ENCODE results near the gene RGS8. TPM values are rescaled to one million over a fixed set of nuclear protein-coding genes. Genes with fewer than 3 reads are reported as not detected.
"Not testable (repeated sequence)": the region's sequence is repeated elsewhere in the genome, so short reads cannot be mapped to it uniquely, and the experiment has no call there.

The RGS8 gene
- polyA plus RNA-seq, 1 experiment, result not detected

- CTCF ChIA-PET, result no interaction called here
- peaks cover 7% of the 10 kb centered on the region for H3K27me3 ChIP-seq (ENCODE audit: control insufficient read depth, insufficient read depth, low read length)
- H3K27ac ChIP-seq (ENCODE audit: low read depth, low read length), result no peak overlapping the region
- TF ChIP-seq, protein P1, sequence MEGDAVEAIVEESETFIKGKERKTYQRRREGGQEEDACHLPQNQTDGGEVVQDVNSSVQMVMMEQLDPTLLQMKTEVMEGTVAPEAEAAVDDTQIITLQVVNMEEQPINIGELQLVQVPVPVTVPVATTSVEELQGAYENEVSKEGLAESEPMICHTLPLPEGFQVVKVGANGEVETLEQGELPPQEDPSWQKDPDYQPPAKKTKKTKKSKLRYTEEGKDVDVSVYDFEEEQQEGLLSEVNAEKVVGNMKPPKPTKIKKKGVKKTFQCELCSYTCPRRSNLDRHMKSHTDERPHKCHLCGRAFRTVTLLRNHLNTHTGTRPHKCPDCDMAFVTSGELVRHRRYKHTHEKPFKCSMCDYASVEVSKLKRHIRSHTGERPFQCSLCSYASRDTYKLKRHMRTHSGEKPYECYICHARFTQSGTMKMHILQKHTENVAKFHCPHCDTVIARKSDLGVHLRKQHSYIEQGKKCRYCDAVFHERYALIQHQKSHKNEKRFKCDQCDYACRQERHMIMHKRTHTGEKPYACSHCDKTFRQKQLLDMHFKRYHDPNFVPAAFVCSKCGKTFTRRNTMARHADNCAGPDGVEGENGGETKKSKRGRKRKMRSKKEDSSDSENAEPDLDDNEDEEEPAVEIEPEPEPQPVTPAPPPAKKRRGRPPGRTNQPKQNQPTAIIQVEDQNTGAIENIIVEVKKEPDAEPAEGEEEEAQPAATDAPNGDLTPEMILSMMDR (IDR thresholded peaks at IDR 0.05; ENCODE audit: low read depth, low read length), result no peak
- no peak for DNase-seq (ENCODE audit: low read depth, low spot score)
- no peak overlapping the region for H3K4me3 ChIP-seq (ENCODE audit: low read depth, low read length)
- POLR2A ChIA-PET, result no interaction called here
- H3K9me3 ChIP-seq (ENCODE audit: control insufficient read depth, insufficient read depth, low read length), result no peaks in the 10 kb centered on the region
Observed at GRCh38 chr1:182703539-182703938, 19.2 kb upstream of the RGS8 start.

- Histone ChIP-seq H3K4me3 (ENCODE audit: low read depth, low read length) (no peak overlapping the region), H3K9me3 (ENCODE audit: control insufficient read depth, insufficient read depth, low read length) (no peaks in the 10 kb centered on the region), H3K27ac (ENCODE audit: low read depth, low read length) (no peak overlapping the region), H3K27me3 (ENCODE audit: control insufficient read depth, insufficient read depth, low read length) (peaks cover 7% of the 10 kb centered on the region)
- ChIA-PET CTCF (no interaction called here), POLR2A (no interaction called here)
- TF ChIP-seq, protein P1 (IDR thresholded peaks at IDR 0.05; ENCODE audit: low read depth, low read length), result no peak
- DNase-seq (ENCODE audit: low read depth, low spot score), result no peak
Observed at GRCh38 chr1:182702826-182703524, 18.6 kb upstream of the RGS8 start.

DNA sequence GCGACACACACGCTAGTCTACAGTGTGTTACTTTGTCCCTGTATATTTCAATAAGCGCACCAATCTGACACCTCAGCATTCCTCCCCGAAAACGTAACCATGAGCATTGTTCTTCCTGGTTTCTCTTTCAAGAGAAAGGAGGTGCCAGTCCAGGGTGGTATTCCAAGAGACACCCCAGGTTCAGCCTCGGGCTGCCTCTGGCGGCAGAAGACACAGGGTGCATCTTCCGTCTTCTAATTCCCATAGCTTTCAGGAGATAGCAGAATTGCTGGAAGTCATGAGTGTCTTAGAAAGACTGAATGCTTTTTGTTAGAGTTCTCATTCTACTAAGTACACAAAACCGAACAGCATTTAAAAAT lies 15.9 kb upstream of the RGS8 start:
- ChIA-PET CTCF (no interaction called here), POLR2A (interaction anchor here (0.7 kb wide), 1 partner anchor 28 kb away, joined by 3 read pairs; no protein-coding TSS in a partner anchor)
- Histone ChIP-seq H3K4me3 (ENCODE audit: low read depth, low read length) (no peak overlapping the region), H3K27ac (ENCODE audit: low read depth, low read length) (no peak overlapping the region), H3K27me3 (ENCODE audit: control insufficient read depth, insufficient read depth, low read length) (peaks cover 7% of the 10 kb centered on the region), H3K9me3 (ENCODE audit: control insufficient read depth, insufficient read depth, low read length) (no peaks in the 10 kb centered on the region)
- TF ChIP-seq, protein P1 (IDR thresholded peaks at IDR 0.05; ENCODE audit: low read depth, low read length), result no peak
- DNase-seq (ENCODE audit: low read depth, low spot score), result no peak

- DNase-seq (ENCODE audit: low read depth, low spot score), result no peak
- H3K27ac ChIP-seq (ENCODE audit: low read depth, low read length), result no peak overlapping the region
- peaks cover 7% of the 10 kb centered on the region for H3K27me3 ChIP-seq (ENCODE audit: control insufficient read depth, insufficient read depth, low read length)
- ChIA-PET CTCF (no interaction called here), POLR2A (no interaction called here)
- H3K9me3 ChIP-seq (ENCODE audit: control insufficient read depth, insufficient read depth, low read length), result no peaks in the 10 kb centered on the region
- TF ChIP-seq, protein P1 (IDR thresholded peaks at IDR 0.05; ENCODE audit: low read depth, low read length), result no peak
- no peak overlapping the region for H3K4me3 ChIP-seq (ENCODE audit: low read depth, low read length)
Observed at GRCh38 chr1:182699393-182700350, 15.3 kb upstream of the RGS8 start.

GRCh38 chr1:182698971-182699370 lies 14.6 kb upstream of the RGS8 start:
- POLR2A ChIA-PET, result no interaction called here
- TF ChIP-seq, protein P1 (IDR thresholded peaks at IDR 0.05; ENCODE audit: low read depth, low read length), result no peak
- CTCF ChIA-PET, result no interaction called here
- Histone ChIP-seq H3K4me3 (ENCODE audit: low read depth, low read length) (no peak overlapping the region), H3K27ac (ENCODE audit: low read depth, low read length) (no peak overlapping the region), H3K9me3 (ENCODE audit: control insufficient read depth, insufficient read depth, low read length) (no peaks in the 10 kb centered on the region), H3K27me3 (ENCODE audit: control insufficient read depth, insufficient read depth, low read length) (peaks cover 7% of the 10 kb centered on the region)
- DNase-seq (ENCODE audit: low read depth, low spot score), result no peak

DNA sequence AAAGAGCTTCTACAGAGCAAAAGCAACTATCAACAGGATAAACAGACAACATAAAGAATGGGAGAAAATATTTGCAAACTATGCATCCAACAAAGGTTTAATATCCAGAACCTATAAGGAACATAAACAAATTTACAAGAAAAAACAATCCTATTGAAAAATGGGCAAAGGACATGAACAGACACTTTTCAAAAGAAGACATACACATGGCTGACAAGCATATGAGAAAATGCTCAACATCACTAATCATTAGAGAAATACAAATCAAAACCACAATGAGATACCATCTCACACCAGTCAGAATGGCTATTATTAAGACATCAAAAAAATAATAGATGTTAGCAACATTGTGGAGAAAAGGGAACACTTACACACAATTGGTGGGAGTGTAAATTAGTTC lies 8.8 kb upstream of the RGS8 start:
- POLR2A ChIA-PET, result not testable (repeated sequence)

More for the DNA sequence above, 8.8 kb upstream of the RGS8 start:
- H3K9me3 ChIP-seq (ENCODE audit: control insufficient read depth, insufficient read depth, low read length); H3K27me3 ChIP-seq (ENCODE audit: control insufficient read depth, insufficient read depth, low read length); DNase-seq (ENCODE audit: low read depth, low spot score); CTCF ChIA-PET; H3K4me3 ChIP-seq (ENCODE audit: low read depth, low read length); H3K27ac ChIP-seq (ENCODE audit: low read depth, low read length): not testable (repeated sequence)
